ENCODE data around the gene FAM163A.

The FAM163A gene

GRCh38 chr1:179753061-179753460, 10.0 kb downstream of the FAM163A start:
- DNase-seq: no peak

DNA sequence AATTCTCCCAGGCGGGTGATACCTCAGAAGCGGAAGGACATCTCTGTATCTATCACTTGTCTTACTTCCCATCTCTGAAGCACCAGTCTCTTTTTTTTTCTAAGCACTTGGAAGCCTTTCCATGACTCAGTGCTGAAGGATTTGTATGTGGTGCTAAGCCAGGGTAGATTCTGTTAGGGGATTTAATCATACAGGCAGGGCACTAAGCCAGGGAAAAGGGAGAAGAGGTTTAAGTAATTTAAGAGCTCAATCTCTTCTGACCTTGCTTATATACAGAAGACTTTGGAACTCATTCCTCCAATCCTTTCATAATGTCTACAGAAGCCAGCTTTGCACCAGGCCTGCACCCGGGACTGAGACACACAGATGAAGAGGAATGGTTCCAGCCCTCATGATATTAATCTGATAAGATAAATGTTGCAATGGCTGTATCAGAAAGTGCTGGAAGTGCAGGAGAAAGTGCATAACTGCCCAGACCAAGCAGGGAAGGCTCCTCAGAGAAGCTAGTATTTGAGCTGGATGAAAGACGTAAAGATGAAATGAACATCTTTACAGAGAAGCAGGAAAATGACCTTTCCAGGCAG, 11.0 kb downstream of the FAM163A start:
- DNase-seq: no peak

- no peak for DNase-seq
Measured at GRCh38 chr1:179757933-179758332, 14.8 kb downstream of the FAM163A start.

DNA sequence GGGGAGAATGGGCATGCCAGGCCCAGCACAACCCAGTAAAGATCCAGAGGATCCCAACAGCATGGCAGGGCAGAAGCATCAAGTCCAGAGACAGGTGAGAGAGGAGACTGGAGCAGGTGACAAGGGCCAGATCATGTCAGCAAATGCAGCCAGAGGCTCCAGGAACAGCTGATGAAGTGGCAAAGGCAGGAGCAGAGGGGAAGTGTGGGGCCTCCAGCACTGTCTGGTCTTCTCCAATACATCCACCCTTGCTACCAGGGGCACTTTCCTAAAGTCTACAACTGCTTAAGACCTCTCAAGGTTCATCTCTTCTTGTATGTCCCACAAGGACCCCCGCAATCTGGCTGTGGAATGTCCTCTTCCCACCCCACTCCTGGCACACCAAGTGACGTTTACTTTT, 17.4 kb downstream of the FAM163A start:
- DNase-seq: no peak

- no peak for DNase-seq
Measured at GRCh38 chr1:179761296-179761695, 18.2 kb downstream of the FAM163A start.

DNA sequence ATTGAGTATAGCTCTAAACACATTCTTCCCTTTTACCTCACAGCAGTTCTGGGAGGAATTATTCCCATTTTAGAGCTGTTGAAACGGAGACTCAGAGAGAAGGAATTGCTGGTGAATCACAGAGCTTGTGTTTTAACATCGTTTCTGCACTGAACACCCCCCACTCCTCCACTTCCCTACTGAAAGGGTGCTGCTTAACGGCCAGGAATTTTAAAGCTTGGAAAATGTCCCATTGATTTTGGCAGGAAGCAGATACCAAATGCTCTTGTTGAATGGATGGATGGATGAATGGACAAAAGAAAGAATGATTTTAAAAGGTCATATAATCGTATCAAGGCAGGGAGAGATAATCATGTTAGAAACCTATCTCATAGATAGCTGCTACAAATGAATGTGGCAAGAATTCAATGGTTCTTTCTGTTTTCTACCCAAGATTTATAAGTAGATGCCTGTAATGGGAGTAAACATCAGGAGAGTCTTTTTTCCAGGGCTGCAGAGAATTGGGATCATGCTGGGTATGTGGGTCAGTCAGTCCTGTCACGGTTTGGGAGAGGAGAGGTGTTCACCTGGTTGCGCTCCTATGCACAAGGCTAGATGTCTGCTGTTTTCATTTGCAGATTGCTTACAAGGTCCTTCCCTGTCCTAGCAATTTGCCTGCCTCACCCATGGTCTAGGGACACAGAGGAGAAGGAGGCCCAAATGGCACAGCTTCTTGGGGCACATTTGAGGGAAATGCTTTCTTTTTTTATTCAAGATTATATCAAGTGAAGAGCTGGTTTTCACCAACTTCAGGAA, 19.0 kb downstream of the FAM163A start:
- DNase-seq: no peak

- DNase-seq: no peak
Measured at GRCh38 chr1:179767177-179767581, 24.1 kb downstream of the FAM163A start.

DNA sequence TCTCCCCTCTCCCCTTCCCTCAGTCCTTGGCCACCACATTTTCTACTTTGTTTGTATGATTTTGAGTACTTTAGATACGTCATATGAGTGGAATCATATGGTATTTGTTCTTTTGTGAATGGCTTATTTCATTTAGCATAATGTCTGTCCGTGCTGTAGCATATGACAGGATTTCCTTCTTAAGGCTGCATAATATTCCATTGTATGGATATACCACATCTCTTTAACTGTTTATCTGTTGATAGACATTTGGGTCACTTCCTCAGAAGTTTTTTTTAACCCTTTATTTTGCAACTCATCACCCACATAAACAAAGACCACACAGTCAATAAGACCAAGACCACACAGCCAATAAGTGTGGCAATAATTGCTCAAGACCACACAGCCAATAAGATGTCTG, 24.9 kb downstream of the FAM163A start:
- DNase-seq: no peak

- DNase-seq: no peak
Measured at GRCh38 chr1:179770887-179771502, 27.9 kb downstream of the FAM163A start.

DNA sequence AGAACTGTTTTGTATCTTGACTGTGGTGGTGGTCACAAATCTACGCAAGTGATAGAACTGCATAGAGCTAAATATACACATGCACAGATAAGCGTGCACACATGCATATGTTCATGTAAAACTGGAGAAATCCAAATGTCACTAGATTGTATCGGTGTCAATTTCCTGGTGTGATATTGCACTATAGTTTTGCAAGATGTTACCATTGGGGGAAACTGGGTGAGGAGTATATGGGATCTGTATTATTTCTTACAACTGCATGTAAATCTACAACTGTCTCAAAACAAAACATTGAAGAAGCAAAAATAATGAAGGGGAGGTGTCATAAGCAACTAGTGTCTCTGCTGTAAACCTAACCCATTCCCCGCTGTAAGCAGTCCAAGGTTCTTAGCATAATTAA, 30.2 kb downstream of the FAM163A start:
- no peak for DNase-seq

GRCh38 chr1:179774000-179774399, 30.9 kb downstream of the FAM163A start:
- DNase-seq: peak; percentile 33

DNA sequence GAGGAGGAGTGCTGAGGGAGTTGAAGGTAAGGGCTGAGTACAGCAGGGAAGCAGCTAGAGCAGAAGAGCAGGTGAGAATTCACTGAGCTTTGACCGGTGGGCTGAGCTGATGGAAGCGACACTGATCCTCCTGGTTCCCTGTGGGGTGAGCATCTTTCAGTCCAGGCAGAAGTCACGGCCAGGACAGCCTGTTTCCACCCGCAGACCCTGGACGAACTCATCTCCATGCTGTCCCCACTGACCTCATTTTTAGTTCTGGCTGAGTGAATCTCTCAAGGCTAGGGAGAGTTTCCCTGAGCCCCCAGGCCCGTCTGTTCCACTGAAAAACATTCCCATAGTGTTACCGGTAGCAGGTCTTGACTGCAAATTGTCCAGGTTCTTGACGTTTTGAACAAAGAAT, 31.5 kb downstream of the FAM163A start:
- DNase-seq: no peak

DNA sequence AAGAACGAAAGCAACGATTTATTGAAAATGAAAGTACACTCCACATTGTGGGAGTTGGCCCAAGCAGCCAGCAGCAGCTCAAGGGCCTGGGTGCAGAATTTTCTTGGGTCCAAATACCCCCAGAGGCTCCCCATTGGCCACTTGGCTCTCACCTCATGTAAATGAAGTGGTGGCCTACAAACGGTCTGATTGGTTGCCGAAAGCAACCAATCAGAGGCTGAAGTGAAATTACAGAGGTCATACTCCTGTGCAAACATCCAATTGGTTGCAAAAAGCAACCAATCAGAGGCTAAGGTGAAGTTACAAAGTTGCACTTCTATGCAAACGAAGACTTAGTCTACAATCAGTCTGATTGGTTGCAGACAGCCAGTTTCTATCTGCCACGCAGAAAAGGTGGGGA, 31.9 kb downstream of the FAM163A start:
- no peak for DNase-seq

DNA sequence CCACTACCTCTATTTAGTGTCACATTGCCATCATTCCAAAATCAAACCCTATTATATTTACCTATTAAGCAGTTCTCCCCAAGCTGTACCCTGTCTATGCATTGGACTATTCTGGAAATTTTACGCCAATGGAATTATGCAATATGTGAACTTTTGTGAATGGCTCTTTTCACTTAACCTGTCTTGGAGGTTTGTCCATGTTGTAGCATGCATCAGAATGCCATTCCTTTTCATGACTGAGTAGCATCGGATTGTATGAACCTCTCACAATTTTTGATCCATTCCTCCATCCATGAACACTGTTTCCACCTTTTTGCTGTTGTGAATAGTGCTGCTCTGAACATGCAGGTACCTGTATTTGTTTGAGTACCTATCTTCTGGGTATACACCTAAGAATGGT, 33.7 kb downstream of the FAM163A start:
- no peak for DNase-seq

DNA sequence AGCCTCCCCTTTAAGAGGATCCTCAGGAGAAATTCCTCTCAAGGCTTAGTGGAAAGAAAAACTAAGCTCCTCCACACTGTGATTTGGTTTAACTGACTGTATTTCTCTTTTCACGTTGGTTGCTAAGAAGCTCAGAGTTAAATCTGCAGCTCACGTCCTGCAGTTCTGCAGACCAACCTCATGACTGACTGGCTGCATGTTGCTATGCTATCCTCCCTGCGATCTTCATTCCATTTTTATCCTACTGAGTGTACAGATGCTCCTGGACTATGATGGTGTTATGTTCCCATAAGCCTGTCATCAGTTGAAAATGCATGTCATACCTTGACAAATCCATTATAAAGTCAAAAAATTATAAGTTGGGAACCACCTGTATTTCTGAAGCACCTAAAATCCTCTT, 34.6 kb downstream of the FAM163A start:
- no peak for DNase-seq

DNA sequence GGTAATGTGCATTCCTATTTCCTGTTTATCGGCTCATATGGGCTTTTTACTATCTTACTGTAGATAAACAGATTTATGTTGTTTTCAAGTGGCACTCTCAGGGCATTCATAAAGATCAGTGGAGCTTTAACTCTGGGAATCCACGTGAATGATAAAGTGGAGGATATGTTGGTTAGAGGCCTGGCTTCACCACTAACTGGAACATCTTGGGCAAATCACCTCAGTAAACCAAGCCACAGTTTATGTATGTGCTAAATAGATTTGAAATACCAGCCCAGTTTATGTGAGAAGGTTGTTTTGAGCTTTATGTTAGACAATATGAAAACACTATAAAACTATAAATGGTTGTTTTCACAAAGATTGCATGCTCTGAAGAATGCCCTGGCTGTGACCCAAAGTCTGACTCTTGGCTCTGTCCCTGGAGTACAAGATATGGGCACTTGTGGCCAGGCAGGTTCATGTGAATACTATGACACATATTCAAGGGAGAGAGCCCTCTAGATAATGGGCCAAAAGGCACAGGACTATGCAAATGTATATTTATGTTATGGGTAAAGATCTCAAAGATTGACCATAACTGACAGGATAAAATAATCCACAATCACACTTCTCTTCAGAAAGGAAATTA, 36.7 kb downstream of the FAM163A start:
- no peak for DNase-seq

DNA sequence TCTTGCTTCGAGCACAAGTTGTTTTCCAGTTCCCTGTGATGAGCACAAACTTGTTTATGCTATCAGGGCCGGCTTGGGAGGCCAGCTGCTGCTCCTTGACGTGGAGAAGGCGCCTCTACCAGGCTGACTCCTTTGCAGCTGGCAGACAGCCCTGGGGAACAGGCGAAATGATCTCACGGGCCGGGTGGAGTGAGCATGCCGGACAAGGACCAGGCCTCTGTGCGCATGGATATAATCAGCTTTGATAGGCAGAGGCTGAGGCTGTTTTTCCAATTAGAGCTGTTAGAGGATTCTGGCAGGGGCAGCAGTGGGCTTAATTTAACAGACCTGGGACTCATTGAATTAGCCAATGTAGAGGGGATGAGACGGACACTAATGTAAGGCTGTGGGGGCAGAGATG, 38.9 kb downstream of the FAM163A start:
- no peak for DNase-seq

DNA sequence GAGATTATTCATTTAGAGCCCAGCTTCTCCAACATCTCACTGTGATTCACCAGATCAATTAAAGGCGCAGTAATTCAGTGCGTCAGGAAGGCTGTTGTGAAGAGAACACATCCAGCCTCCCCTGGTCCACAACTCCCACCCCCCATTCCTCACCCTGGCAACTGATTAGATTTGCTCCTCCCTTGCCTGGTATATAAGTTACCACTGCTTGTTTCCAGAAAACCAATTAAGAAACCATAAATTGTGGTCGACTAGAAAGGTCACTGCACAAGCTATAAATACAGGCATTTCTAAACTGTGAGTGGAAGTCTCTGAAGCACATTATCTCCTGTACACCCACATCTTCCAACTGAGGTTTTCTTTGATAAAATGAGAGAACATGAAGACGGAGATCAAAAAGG, 41.9 kb downstream of the FAM163A start:
- DNase-seq: no peak

DNA sequence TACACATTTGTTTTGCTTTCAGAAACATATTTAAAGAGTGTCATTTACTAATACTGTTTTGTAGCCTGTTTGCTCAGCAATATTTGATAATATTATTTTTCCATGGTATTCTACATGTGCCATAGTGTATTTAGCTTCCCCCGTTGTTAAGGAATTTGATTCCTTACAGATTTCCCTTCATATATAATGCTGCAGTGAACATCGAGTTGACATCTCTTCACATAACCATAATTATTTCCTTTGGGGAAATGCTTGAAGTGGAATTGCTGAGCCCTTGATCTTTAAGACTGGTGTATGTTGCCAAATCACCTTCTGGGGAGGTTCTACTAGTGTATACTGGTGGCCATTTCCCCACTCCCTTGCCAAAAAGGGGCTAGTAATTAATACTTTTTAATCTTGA, 42.6 kb downstream of the FAM163A start:
- DNase-seq: no peak

GRCh38 chr1:179786815-179787685, 44.0 kb downstream of the FAM163A start:
- DNase-seq: no peak

- no peak for DNase-seq
Measured at GRCh38 chr1:179788259-179788658, 45.2 kb downstream of the FAM163A start.

GRCh38 chr1:179793281-179793680, 50.2 kb downstream of the FAM163A start:
- no peak for DNase-seq

- no peak for DNase-seq
Measured at GRCh38 chr1:179794146-179794545, 51.1 kb downstream of the FAM163A start.
